GM21381 (cell line): ENCODE results near the gene GRID2.

ENCODE experiments used
- ATAC-seq: cut with Tn5 transposase; IDR thresholded peaks from one replicate; pipeline ENCODE4 v1.9.1; 2021; ENCODE audit warnings: mild to moderate bottlenecking, moderate library complexity; ENCODE audit not compliant: unreplicated experiment

Gene GRID2

GRCh38 chr4:93179044-93179443 lies 875.3 kb downstream of the GRID2 start:
- no peak for ATAC-seq

- no peak for ATAC-seq
Observed at GRCh38 chr4:93182722-93183121, 879.0 kb downstream of the GRID2 start.

GRCh38 chr4:93183576-93183975 lies 879.8 kb downstream of the GRID2 start:
- no peak for ATAC-seq

GRCh38 chr4:93184053-93184452 lies 880.3 kb downstream of the GRID2 start:
- ATAC-seq: no peak

- ATAC-seq: no peak
Observed at GRCh38 chr4:93186846-93187245, 883.1 kb downstream of the GRID2 start.

GRCh38 chr4:93187466-93187865 lies 883.7 kb downstream of the GRID2 start:
- ATAC-seq: no peak

GRCh38 chr4:93187892-93188291 lies 884.1 kb downstream of the GRID2 start:
- ATAC-seq: no peak

GRCh38 chr4:93199492-93199891 lies 895.7 kb downstream of the GRID2 start:
- ATAC-seq: no peak

GRCh38 chr4:93201471-93202096 lies 897.8 kb downstream of the GRID2 start:
- no peak for ATAC-seq

- no peak for ATAC-seq
Observed at GRCh38 chr4:93203708-93204107, 899.9 kb downstream of the GRID2 start.

- ATAC-seq: no peak
Observed at GRCh38 chr4:93212250-93212649, 908.5 kb downstream of the GRID2 start.

- ATAC-seq: no peak
Observed at GRCh38 chr4:93216646-93217045, 912.9 kb downstream of the GRID2 start.

GRCh38 chr4:93217431-93217830 lies 913.7 kb downstream of the GRID2 start:
- ATAC-seq: no peak

GRCh38 chr4:93221771-93222170 lies 918.0 kb downstream of the GRID2 start:
- no peak for ATAC-seq

- no peak for ATAC-seq
Observed at GRCh38 chr4:93228021-93228420, 924.3 kb downstream of the GRID2 start.

GRCh38 chr4:93232883-93233282 lies 929.1 kb downstream of the GRID2 start:
- ATAC-seq: no peak

GRCh38 chr4:93237521-93237920 lies 933.8 kb downstream of the GRID2 start:
- no peak for ATAC-seq

- ATAC-seq: no peak
Observed at GRCh38 chr4:93243262-93243661, 939.5 kb downstream of the GRID2 start.

GRCh38 chr4:93261207-93261606 lies 957.4 kb downstream of the GRID2 start:
- no peak for ATAC-seq

GRCh38 chr4:93263166-93263565 lies 959.4 kb downstream of the GRID2 start:
- ATAC-seq: no peak

- ATAC-seq: no peak
Observed at GRCh38 chr4:93267747-93268146, 964.0 kb downstream of the GRID2 start.

GRCh38 chr4:93285346-93285745 lies 981.6 kb downstream of the GRID2 start:
- no peak for ATAC-seq

GRCh38 chr4:93289241-93289640 lies 985.5 kb downstream of the GRID2 start:
- ATAC-seq: no peak
